Heart right ventricle (tissue), 16 donors: Measurements from ENCODE around the gene AFF2. TPM values are rescaled to one million over a fixed set of nuclear protein-coding genes. Genes with fewer than 3 reads are reported as not detected.

Experiments
- ATAC-seq, 8 donors: fragments of 200-7000 bp; cut with Tn5 transposase; one replicate each; pipeline ENCODE4 v1.9.1; 2020; ENCODE audit warnings: mild to moderate bottlenecking in 8 of 8, moderate library complexity in 8 of 8, moderate number of reproducible peaks in 1 of 8
- DNase-seq, 2 donors: peaks; one replicate each; pipeline ENCODE4 v3.0.0-alpha.2; 2020
- H3K27ac ChIP-seq, 10 donors: fragments of 200-600 bp; sonication (generic) in 2 of 10; one replicate each; pipeline versions ENCODE4 v1.5.0 to v1.8.0; 2020 to 2022; ENCODE audit warnings: mild to moderate bottlenecking in 3 of 10
- H3K27me3 ChIP-seq, 7 donors: fragments of 200-600 bp; one replicate each; pipeline ENCODE4 v1.8.0; 2021 to 2022; ENCODE audit warnings: mild to moderate bottlenecking in 2 of 7
- H3K36me3 ChIP-seq, 9 donors: fragments of 200-600 bp; sonication (generic) in 1 of 9; one replicate each; pipeline versions ENCODE4 v1.5.0 to v1.8.0; 2020 to 2022; ENCODE audit warnings: mild to moderate bottlenecking in 2 of 9
- H3K4me1 ChIP-seq, 9 donors: fragments of 200-600 bp; sonication (generic) in 1 of 9; one replicate each; pipeline versions ENCODE4 v1.5.0 to v1.8.0; 2020 to 2022; ENCODE audit warnings: mild to moderate bottlenecking in 4 of 9
- H3K4me3 ChIP-seq, 10 donors: fragments of 200-600 bp; sonication (generic) in 2 of 10; one replicate each; pipeline versions ENCODE4 v1.5.0 to v1.8.0; 2020 to 2022; ENCODE audit warnings: mild to moderate bottlenecking in 7 of 10, moderate library complexity in 2 of 10
- H3K9me3 ChIP-seq, 11 donors: fragments of 200-600 bp in 10 of 11; sonication (generic) in 2 of 11; one replicate each; pipeline versions ENCODE4 v1.5.0 to v1.8.0; 2013 to 2022; ENCODE audit warnings: mild to moderate bottlenecking in 2 of 11, control low read depth in 1 of 11, moderate library complexity in 1 of 11
- WGBS, 2 donors: extraction: QIAGEN DNeasy Blood & Tissue Kit; methylation state at CpG; one replicate each; pipeline ENCODE4 v1.1.7; 2013; ENCODE audit warnings: inconsistent platforms in 1 of 2; 5-methylcytosine and 5-hydroxymethylcytosine counted together
- intact Hi-C, 10 donors: fragments of 100-400 bp; cut with DNase I; formaldehyde crosslinking; loops; one replicate each; pipeline versions ENCODE4 v1.11.1 to v1.14.2; 2022
- polyA plus RNA-seq, 2 donors: library from polyadenylated mRNA; stranded (reverse); fragments of 200-250 nt; gene quantifications; one replicate each; pipeline ENCODE4 v1.2.3, GENCODE V29; 2013
- total RNA-seq, 10 donors: library from RNA; stranded (reverse); fragmentation: NEBNext Ultra II Directional in 3 of 10; extraction: Animal tissue kit (Norgen Biotek cat#: 25700) in 3 of 10; gene quantifications; one replicate each; pipeline versions ENCODE4 v1.2.1 to v1.2.4, GENCODE V29; 2021 to 2023
- TF ChIP-seq, protein P1 (sequence below), 9 donors: fragments of 200-600 bp; sonication (generic) in 2 of 9; IDR thresholded peaks; one replicate each; pipeline versions ENCODE4 v1.5.0 to v1.8.0; 2021 to 2022; ENCODE audit warnings: antibody characterized with exemption in 9 of 9, mild to moderate bottlenecking in 5 of 9, moderate library complexity in 1 of 9
- donor health status: Arrhythmogenic right ventricular cardiomyopathy.
- donor health status: ischemic (EF 13 %, LVEDD 7.1; RV severe dilation, severe dysfunction).
- donor health status: healthy with polysubstance abuse.
- donor health status: DM: no; HTN: yes; CAD: no.
- donor health status: DM: no; HTN: no; CAD: no.
- donor health status: ischemic (EF 25% LVEDD 6.9; RV normal size, moderate dysfunction).
- donor health status: ischemic (EF 25% LVEDD 5.7; RV mildly dilated, moderate dysfunction).
- donor health status: healthy.
- donor health status: DM: yes; HTN: yes; CAD: no.
- donor health status: Ischemic cardiomyopathy.
- donor health status: ischemic (EF 35%, LVEDD 5.7; RV mildly dilated, moderate dysfunction).
- donor health status: nonischemic (EF 11% LVEDD 7.7; RV severe dilation, severe dysfunction).
- donor health status: DM: yes; HTN: yes; CAD: no.
- donor health status: PGD.
- donor health status: ischemic (EF 29% LVEDD 5.4; RV normal size, mild dysfunction).
- donor health status: nonischemic (EF 23%, LVEDD 6.1; RV moderate dilation, normal function).

AFF2 gene
- total and polyA plus RNA-seq, 12 donors: 0.01 to 0.59 (median 0.20) TPM; not detected in 2

DNA sequence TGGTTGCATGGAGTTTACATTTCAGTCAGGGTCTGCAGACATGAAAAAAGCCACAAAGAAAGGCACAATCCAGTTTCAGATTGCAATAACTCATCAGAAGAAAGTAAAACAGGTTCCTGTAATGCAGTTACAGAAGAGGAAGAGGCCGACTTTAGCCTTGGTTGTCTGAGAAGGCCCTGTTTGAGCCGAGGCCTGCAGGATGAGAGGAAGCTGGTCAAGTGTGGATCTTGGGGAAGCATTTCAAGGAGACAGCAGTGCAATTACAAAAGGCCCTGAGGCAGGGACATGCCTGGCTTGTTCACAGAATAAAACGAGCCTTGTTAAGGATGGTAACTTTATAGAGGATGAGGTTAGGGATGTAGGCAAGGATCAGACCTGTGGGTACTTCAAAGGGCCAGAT is 62.4 kb downstream of the AFF2 start:
- no peak overlapping the region for H3K27ac ChIP-seq
- TF ChIP-seq, protein P1, sequence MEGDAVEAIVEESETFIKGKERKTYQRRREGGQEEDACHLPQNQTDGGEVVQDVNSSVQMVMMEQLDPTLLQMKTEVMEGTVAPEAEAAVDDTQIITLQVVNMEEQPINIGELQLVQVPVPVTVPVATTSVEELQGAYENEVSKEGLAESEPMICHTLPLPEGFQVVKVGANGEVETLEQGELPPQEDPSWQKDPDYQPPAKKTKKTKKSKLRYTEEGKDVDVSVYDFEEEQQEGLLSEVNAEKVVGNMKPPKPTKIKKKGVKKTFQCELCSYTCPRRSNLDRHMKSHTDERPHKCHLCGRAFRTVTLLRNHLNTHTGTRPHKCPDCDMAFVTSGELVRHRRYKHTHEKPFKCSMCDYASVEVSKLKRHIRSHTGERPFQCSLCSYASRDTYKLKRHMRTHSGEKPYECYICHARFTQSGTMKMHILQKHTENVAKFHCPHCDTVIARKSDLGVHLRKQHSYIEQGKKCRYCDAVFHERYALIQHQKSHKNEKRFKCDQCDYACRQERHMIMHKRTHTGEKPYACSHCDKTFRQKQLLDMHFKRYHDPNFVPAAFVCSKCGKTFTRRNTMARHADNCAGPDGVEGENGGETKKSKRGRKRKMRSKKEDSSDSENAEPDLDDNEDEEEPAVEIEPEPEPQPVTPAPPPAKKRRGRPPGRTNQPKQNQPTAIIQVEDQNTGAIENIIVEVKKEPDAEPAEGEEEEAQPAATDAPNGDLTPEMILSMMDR (IDR thresholded peaks at IDR 0.05): no peak
- intact Hi-C loops: no loop called here
- DNase-seq: no peak
- no peaks in the 10 kb centered on the region for H3K4me1 ChIP-seq
- WGBS, 2 donors: 52 to 61% methylated on average over 3 of the region's 3 CpGs
- H3K27me3 ChIP-seq: no peaks in the 10 kb centered on the region
- no peak for ATAC-seq
- no peaks in the 10 kb centered on the region for H3K36me3 ChIP-seq
- no peak overlapping the region for H3K4me3 ChIP-seq
- H3K9me3 ChIP-seq: peaks cover 0 to 5% (median 0%) of the 10 kb centered on the region in 11 donors

DNA sequence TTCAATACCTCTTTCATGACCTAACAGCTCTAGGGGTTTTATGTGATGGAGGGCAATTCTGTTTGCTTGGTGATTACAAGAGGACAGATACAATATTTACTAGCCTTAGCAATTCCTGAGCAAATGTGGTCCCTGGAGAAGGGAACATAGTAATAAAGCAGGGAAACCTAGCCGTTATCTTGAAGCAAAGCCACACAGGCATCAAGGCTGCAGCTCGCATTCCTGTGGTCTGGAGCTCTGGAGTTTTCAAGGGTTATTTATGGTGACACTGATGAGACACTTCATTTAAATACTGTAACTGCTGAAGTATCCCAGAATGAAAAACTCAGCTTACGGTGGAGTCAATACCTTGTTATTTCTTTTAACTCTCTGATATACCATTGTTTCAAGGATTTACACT is 66.8 kb downstream of the AFF2 start:
- no peaks in the 10 kb centered on the region for H3K9me3 ChIP-seq
- ATAC-seq (no peak), DNase-seq (no peak)
- no peak overlapping the region for H3K4me3 ChIP-seq
- intact Hi-C loops: no loop called here
- peaks cover 0 to 3% (median 0%) of the 10 kb centered on the region in 7 donors for H3K27me3 ChIP-seq
- no peak overlapping the region for H3K27ac ChIP-seq
- WGBS, 2 donors: 32 to 39% methylated on average over 3 of the region's 3 CpGs
- TF ChIP-seq, protein P1 (IDR thresholded peaks at IDR 0.05): no peak
- H3K36me3 ChIP-seq: no peaks in the 10 kb centered on the region
- no peaks in the 10 kb centered on the region for H3K4me1 ChIP-seq

DNA sequence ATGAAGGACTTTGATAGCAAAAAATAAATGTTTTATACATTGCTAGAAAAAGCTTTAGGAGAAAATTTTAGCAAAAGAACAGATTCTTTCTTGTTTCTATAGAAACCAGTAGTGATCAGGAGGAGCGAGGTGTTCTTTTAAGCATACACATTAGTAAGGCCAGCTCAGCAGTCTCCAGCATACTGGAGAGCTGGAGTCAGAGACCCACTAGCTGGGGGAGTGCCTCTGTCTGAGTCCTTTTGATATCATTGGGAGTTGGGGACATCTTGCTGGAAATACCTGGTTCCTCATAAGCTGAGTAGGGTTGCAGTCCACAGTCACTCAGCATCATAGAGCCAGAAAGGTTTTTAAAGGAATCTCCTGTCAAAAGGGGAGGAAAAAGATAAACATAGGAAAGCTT is 67.4 kb downstream of the AFF2 start:
- intact Hi-C loops: no loop called here
- TF ChIP-seq, protein P1 (IDR thresholded peaks at IDR 0.05): no peak
- WGBS, 2 donors: 85 to 90% methylated on average over 1 of the region's 1 CpG
- Histone ChIP-seq H3K27ac (no peak overlapping the region), H3K36me3 (no peaks in the 10 kb centered on the region), H3K4me1 (no peaks in the 10 kb centered on the region), H3K27me3 (peaks cover 0 to 3% (median 0%) of the 10 kb centered on the region in 7 donors), H3K4me3 (no peak overlapping the region), H3K9me3 (no peaks in the 10 kb centered on the region)
- no peak for ATAC-seq
- no peak for DNase-seq

DNA sequence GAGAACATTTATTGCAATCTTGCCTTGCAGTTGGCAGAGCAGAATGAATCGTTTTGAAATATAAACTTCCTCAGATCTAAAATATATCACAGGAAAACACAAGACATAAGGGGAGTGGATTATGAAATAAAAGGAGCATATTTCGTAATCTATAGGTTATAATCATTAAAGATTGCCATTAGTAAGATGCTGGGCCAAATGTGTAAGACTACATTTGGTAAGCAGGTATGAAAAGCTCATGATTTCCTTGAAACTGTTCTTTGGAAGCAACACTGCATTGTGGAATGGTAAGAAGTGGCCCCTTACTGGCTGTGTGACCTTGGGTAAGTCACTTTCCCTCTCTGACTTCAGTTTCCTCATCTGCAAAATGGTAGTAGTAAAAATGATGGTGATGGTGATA is 68.3 kb downstream of the AFF2 start:
- WGBS, 2 donors: 60 to 73% methylated on average over 2 of the region's 2 CpGs
- DNase-seq (no peak), ATAC-seq (no peak)
- Histone ChIP-seq H3K9me3 (no peaks in the 10 kb centered on the region), H3K36me3 (no peaks in the 10 kb centered on the region), H3K27ac (no peak overlapping the region), H3K27me3 (peaks cover 0 to 3% (median 0%) of the 10 kb centered on the region in 7 donors), H3K4me1 (no peaks in the 10 kb centered on the region), H3K4me3 (no peak overlapping the region)
- TF ChIP-seq, protein P1 (IDR thresholded peaks at IDR 0.05): no peak
- intact Hi-C loops: no loop called here
